ENCODE results near the gene CISD1. TPM values are rescaled to one million over a fixed set of nuclear protein-coding genes. Genes with fewer than 3 reads are reported as not detected.

CISD1 gene
- total and polyA plus RNA-seq, 2 experiments from 2014 or later: 37.8 to 95.9 TPM

DNA sequence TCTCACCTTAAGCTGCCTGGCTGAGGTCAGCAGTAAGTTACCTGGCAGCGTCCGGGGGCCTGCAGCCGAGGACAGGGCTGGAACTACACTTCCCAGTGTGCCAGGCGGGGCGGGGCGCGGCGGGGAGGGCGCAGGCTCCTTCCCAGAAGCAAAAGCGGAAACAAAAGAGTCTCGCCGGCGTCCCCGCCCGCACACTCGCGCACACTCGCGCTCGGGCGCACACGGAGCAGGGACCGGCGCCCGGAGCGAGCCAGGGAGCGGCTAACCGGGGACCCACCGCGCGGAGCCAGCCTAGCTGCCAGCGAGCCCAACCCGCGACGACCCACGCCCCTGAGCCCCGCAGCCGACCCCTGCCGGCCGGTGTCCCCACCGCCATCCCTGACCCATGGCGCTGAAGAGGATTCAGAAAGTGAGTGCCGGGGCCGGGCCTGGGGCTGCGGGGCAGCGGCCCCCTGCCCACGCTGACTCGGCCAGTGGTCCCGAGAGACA lies 65.9 kb downstream of the CISD1 start, which contains the start of gene UBE2D1:
UBE2D1 (plus strand) TSS at position 190 of the 489 bp plus-strand sequence; CDS start at position 386, 196 bp downstream.
- Histone ChIP-seq H2AFZ (peak within 1 kb of the TSS; percentile 91), H3K79me2 (peaks cover 47% of the 10 kb centered on the region), H3K27ac (peak within 1 kb of the TSS; percentile 85), H3K4me2 (peak within 1 kb of the TSS; percentile 78), H3K27me3 (no peaks in the 10 kb centered on the region), H3K4me1 (ENCODE audit: insufficient read depth) (no peaks in the 10 kb centered on the region), H3K4me3 (peak within 1 kb of the TSS; percentile 97), H3K36me3 (replicated peaks; ENCODE audit: insufficient read depth, low read depth) (no peaks in the 10 kb centered on the region), H3K9me2 (replicated peaks; ENCODE audit: insufficient read depth) (no peaks in the 10 kb centered on the region), H3K9me3 (ENCODE audit: low read depth) (no peaks in the 10 kb centered on the region), H4K20me1 (ENCODE audit: insufficient read depth, poor library complexity, severe bottlenecking) (peaks cover 5% of the 10 kb centered on the region)
- peak; percentile 90 for DNase-seq (ENCODE audit: low spot score)
- TF ChIP-seq, protein P1, sequence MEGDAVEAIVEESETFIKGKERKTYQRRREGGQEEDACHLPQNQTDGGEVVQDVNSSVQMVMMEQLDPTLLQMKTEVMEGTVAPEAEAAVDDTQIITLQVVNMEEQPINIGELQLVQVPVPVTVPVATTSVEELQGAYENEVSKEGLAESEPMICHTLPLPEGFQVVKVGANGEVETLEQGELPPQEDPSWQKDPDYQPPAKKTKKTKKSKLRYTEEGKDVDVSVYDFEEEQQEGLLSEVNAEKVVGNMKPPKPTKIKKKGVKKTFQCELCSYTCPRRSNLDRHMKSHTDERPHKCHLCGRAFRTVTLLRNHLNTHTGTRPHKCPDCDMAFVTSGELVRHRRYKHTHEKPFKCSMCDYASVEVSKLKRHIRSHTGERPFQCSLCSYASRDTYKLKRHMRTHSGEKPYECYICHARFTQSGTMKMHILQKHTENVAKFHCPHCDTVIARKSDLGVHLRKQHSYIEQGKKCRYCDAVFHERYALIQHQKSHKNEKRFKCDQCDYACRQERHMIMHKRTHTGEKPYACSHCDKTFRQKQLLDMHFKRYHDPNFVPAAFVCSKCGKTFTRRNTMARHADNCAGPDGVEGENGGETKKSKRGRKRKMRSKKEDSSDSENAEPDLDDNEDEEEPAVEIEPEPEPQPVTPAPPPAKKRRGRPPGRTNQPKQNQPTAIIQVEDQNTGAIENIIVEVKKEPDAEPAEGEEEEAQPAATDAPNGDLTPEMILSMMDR (IDR thresholded peaks at IDR 0.05; ENCODE audit: poor library complexity): peak; percentile 8
- no peak for TF ChIP-seq EZH2phosphoT487 (IDR thresholded peaks at IDR 0.05; ENCODE audit: low read depth, severe bottlenecking, unreplicated experiment)
- no peak for TF ChIP-seq EZH2 (IDR thresholded peaks at IDR 0.05; ENCODE audit: borderline replicate concordance)
- whole genome bisulfite sequencing (ENCODE audit: low lambda C conversion rate, missing lambda C conversion rate): 0% methylated on average over 23 of the region's 49 CpGs

DNA sequence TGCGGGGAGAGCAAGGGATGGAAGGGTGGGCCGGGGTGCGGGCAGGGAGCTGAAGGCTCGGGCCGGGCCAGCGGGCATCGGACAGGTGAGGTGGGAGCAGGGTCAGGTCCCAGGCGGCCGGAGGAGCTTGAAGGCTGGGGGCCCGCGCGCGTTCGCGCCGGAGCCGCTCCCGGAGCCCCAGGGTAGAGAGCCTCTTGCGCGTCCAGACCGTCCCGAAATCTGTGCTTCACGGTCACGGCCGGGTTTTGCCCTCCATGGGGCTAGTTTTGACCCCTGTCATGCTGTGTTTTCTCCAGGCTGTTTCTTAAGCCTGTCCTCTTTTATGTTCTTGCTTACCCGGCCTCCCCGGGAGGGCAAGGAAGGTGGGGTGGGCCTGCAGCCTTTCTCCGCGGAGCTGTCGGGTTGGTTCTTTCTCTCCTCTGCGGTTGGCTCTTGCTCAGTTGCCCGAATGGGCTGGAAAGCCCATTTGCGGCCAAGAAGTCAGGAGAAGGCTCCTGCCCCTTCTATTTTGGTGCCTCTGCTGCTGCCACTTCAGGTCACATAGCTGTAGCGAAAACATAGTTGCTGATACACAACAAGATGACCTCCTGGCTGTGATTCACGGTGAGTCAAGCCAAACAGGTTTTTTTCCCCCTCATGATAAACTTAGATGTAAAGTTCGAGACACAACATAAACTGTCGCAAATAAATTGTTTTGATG lies 66.5 kb downstream of the CISD1 start:
- 4% methylated on average over 25 of the region's 37 CpGs for WGBS (ENCODE audit: low lambda C conversion rate, missing lambda C conversion rate)
- H3K79me2 ChIP-seq: peaks cover 51% of the 10 kb centered on the region

DNA sequence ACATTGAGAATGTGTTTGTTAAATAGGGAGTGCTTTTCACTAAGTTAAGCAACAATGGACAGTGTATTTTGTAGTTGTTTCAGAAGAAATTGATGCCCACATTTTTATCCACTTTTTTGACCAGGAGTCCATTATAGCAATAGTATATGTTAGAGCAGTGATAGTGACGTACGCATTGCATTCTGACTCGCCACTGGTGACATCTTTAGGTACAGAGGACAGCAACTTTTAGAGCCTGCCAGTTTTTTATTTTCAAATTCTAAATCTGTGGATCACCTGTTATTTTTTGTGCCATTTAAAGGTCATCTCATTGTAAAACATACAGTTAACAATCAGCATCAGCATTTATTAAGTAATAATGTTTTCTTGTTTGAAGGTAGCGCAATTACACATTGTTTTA lies 67.3 kb downstream of the CISD1 start:
- peak overlapping the region; percentile 78 for H3K4me2 ChIP-seq
- TF ChIP-seq EZH2 (IDR thresholded peaks at IDR 0.05; ENCODE audit: borderline replicate concordance) (no peak), EZH2phosphoT487 (IDR thresholded peaks at IDR 0.05; ENCODE audit: low read depth, severe bottlenecking, unreplicated experiment) (no peak)
- TF ChIP-seq, protein P1 (IDR thresholded peaks at IDR 0.05; ENCODE audit: poor library complexity): no peak
- peaks cover 58% of the 10 kb centered on the region for H3K79me2 ChIP-seq
- no peaks in the 10 kb centered on the region for H3K9me3 ChIP-seq (ENCODE audit: low read depth)
- H3K27me3 ChIP-seq: no peaks in the 10 kb centered on the region
- no peaks in the 10 kb centered on the region for H3K9me2 ChIP-seq (replicated peaks; ENCODE audit: insufficient read depth)
- peaks cover 5% of the 10 kb centered on the region for H4K20me1 ChIP-seq (ENCODE audit: insufficient read depth, poor library complexity, severe bottlenecking)
- no peaks in the 10 kb centered on the region for H3K4me1 ChIP-seq (ENCODE audit: insufficient read depth)
- DNase-seq (ENCODE audit: low spot score): no peak
- WGBS (ENCODE audit: low lambda C conversion rate, missing lambda C conversion rate): 82% methylated on average over 4 of the region's 4 CpGs
- no peaks in the 10 kb centered on the region for H3K36me3 ChIP-seq (replicated peaks; ENCODE audit: insufficient read depth, low read depth)
- no peak overlapping the region for H2AFZ ChIP-seq
- peak overlapping the region; percentile 85 for H3K27ac ChIP-seq
- peak overlapping the region; percentile 97 for H3K4me3 ChIP-seq

More for the DNA sequence above, 66.5 kb downstream of the CISD1 start:
- Histone ChIP-seq H3K9me3 (ENCODE audit: low read depth) (no peaks in the 10 kb centered on the region), H4K20me1 (ENCODE audit: insufficient read depth, poor library complexity, severe bottlenecking) (peaks cover 5% of the 10 kb centered on the region), H2AFZ (peak overlapping the region; percentile 91), H3K4me1 (ENCODE audit: insufficient read depth) (no peaks in the 10 kb centered on the region), H3K36me3 (replicated peaks; ENCODE audit: insufficient read depth, low read depth) (no peaks in the 10 kb centered on the region), H3K9me2 (replicated peaks; ENCODE audit: insufficient read depth) (no peaks in the 10 kb centered on the region), H3K27me3 (no peaks in the 10 kb centered on the region), H3K4me2 (peak overlapping the region; percentile 78), H3K27ac (peak overlapping the region; percentile 85), H3K4me3 (peak overlapping the region; percentile 97)
- peak; percentile 44 for DNase-seq (ENCODE audit: low spot score)
- no peak for TF ChIP-seq EZH2phosphoT487 (IDR thresholded peaks at IDR 0.05; ENCODE audit: low read depth, severe bottlenecking, unreplicated experiment)
- no peak for TF ChIP-seq EZH2 (IDR thresholded peaks at IDR 0.05; ENCODE audit: borderline replicate concordance)

Other genes with a start within 250 kb of the CISD1 start
- gene IPMK, start 1.3 kb upstream of the CISD1 start, total RNA-seq: 15.1 and 17.5 TPM in 2 replicates
- 2.9 and 3.5 TPM in 2 replicates for gene IPMK, start 1.3 kb upstream of the CISD1 start, polyA plus RNA-seq
- gene UBE2D1, start 65.8 kb downstream of the CISD1 start, total RNA-seq: 26.6 and 28.7 TPM in 2 replicates
- 19.2 and 22.1 TPM in 2 replicates for gene UBE2D1, start 65.8 kb downstream of the CISD1 start, polyA plus RNA-seq
- gene TFAM, start 116.2 kb downstream of the CISD1 start, total RNA-seq: 26.0 and 41.6 TPM in 2 replicates
- gene TFAM, start 116.2 kb downstream of the CISD1 start, polyA plus RNA-seq: 23.6 and 27.7 TPM in 2 replicates
- gene BICC1, start 243.7 kb downstream of the CISD1 start, total RNA-seq: 16.4 and 20.4 TPM in 2 replicates
- gene BICC1, start 243.7 kb downstream of the CISD1 start, polyA plus RNA-seq: 5.8 and 7.2 TPM in 2 replicates

Data from hepatocyte (in vitro differentiated cells).